HG02588 (cell line): ENCODE results near the gene OPHN1.

Experiments
- ATAC-seq: cut with Tn5 transposase; IDR thresholded peaks from one replicate; pipeline ENCODE4 v1.9.1; 2021; ENCODE audit warnings: mild to moderate bottlenecking, moderate library complexity; ENCODE audit not compliant: unreplicated experiment

OPHN1 gene

GRCh38 chrX:68433155-68433980, at the start of gene OPHN1:
Gene OPHN1 (minus strand): TSS chrX:68433495. CDS start chrX:68433020, 475 bp downstream.
- no peak for ATAC-seq

GRCh38 chrX:68480969-68481368, 47.7 kb upstream of the OPHN1 start:
- no peak for ATAC-seq

GRCh38 chrX:68464796-68465195, 31.5 kb upstream of the OPHN1 start:
- no peak for ATAC-seq

- no peak for ATAC-seq
Measured at GRCh38 chrX:68463880-68464279, 30.6 kb upstream of the OPHN1 start.

GRCh38 chrX:68462653-68463052, 29.4 kb upstream of the OPHN1 start:
- no peak for ATAC-seq

- ATAC-seq = no peak
Measured at GRCh38 chrX:68462197-68462596, 28.9 kb upstream of the OPHN1 start.

GRCh38 chrX:68461576-68461975, 28.3 kb upstream of the OPHN1 start:
- no peak for ATAC-seq

GRCh38 chrX:68461093-68461492, 27.8 kb upstream of the OPHN1 start:
- ATAC-seq = no peak

- no peak for ATAC-seq
Measured at GRCh38 chrX:68455151-68455510, 21.8 kb upstream of the OPHN1 start.

GRCh38 chrX:68454476-68455150, 21.3 kb upstream of the OPHN1 start:
- no peak for ATAC-seq

GRCh38 chrX:68451720-68452119, 18.4 kb upstream of the OPHN1 start:
- ATAC-seq = no peak

- ATAC-seq = no peak
Measured at GRCh38 chrX:68443155-68443868, 10.0 kb upstream of the OPHN1 start.

GRCh38 chrX:68440940-68441339, 7.6 kb upstream of the OPHN1 start:
- no peak for ATAC-seq

GRCh38 chrX:68440442-68440841, 7.1 kb upstream of the OPHN1 start:
- ATAC-seq = no peak

- no peak for ATAC-seq
Measured at GRCh38 chrX:68439341-68439740, 6.0 kb upstream of the OPHN1 start.

- ATAC-seq = no peak
Measured at GRCh38 chrX:68438575-68438974, 5.3 kb upstream of the OPHN1 start.

- no peak for ATAC-seq
Measured at GRCh38 chrX:68433981-68434299, 645 bp upstream of the OPHN1 start.

GRCh38 chrX:68432648-68433047, 647 bp downstream of the OPHN1 start:
- ATAC-seq = no peak

- ATAC-seq = no peak
Measured at GRCh38 chrX:68431836-68432235, 1.5 kb downstream of the OPHN1 start.

GRCh38 chrX:68429216-68429615, 4.1 kb downstream of the OPHN1 start:
- no peak for ATAC-seq

- no peak for ATAC-seq
Measured at GRCh38 chrX:68428431-68428830, 4.9 kb downstream of the OPHN1 start.

GRCh38 chrX:68424719-68425118, 8.6 kb downstream of the OPHN1 start:
- no peak for ATAC-seq
